Measurements from ENCODE around the gene MYBPH. TPM values are rescaled to one million over a fixed set of nuclear protein-coding genes. Genes with fewer than 3 reads are reported as not detected.

Gene MYBPH
- total RNA-seq, 2 donors from 2014 or later, result not detected

- no peaks in the 10 kb centered on the region for H3K9me3 ChIP-seq
- H3K27me3 ChIP-seq (replicated peaks; ENCODE audit: insufficient read depth), result no peaks in the 10 kb centered on the region
- TF ChIP-seq CTCF (IDR thresholded peaks at IDR 0.05), result no peak
- DNase-seq (ENCODE audit: low spot score) (no peak), ATAC-seq (ENCODE audit: insufficient number of reproducible peaks, low FRiP score, low read depth) (no peak)
- no peak overlapping the region for H3K27ac ChIP-seq
- no peak overlapping the region for H3K4me3 ChIP-seq
- peaks cover 9 to 10% of the 10 kb centered on the region in 2 donors for H3K4me1 ChIP-seq (ENCODE audit: control insufficient read depth in 1 of 2, low read depth in 2 of 2)
- H3K36me3 ChIP-seq, result no peaks in the 10 kb centered on the region
Observed at GRCh38 chr1:203200916-203201315, 25.3 kb upstream of the MYBPH start.

- DNase-seq (ENCODE audit: low spot score), result no peak
- no peaks in the 10 kb centered on the region for H3K27me3 ChIP-seq (replicated peaks; ENCODE audit: insufficient read depth)
- no peak for TF ChIP-seq CTCF (IDR thresholded peaks at IDR 0.05)
- peak; percentile 69 for ATAC-seq (ENCODE audit: insufficient number of reproducible peaks, low FRiP score, low read depth)
- no peaks in the 10 kb centered on the region for H3K9me3 ChIP-seq
- H3K27ac ChIP-seq, result peak overlapping the region in 1 of 2 donors; percentile 1
- H3K4me1 ChIP-seq (ENCODE audit: control insufficient read depth in 1 of 2, low read depth in 2 of 2), result peaks cover 9 to 10% of the 10 kb centered on the region in 2 donors
- no peaks in the 10 kb centered on the region for H3K36me3 ChIP-seq
- no peak overlapping the region for H3K4me3 ChIP-seq
Observed at GRCh38 chr1:203199816-203200571, 24.4 kb upstream of the MYBPH start.

- Histone ChIP-seq H3K4me1 (ENCODE audit: control insufficient read depth in 1 of 2, low read depth in 2 of 2) (peaks cover 9 to 10% of the 10 kb centered on the region in 2 donors), H3K9me3 (no peaks in the 10 kb centered on the region), H3K27me3 (replicated peaks; ENCODE audit: insufficient read depth) (no peaks in the 10 kb centered on the region), H3K36me3 (no peaks in the 10 kb centered on the region), H3K4me3 (no peak overlapping the region), H3K27ac (peak overlapping the region in 1 of 2 donors; percentile 1)
- TF ChIP-seq CTCF (IDR thresholded peaks at IDR 0.05), result no peak
- no peak for DNase-seq (ENCODE audit: low spot score)
- no peak for ATAC-seq (ENCODE audit: insufficient number of reproducible peaks, low FRiP score, low read depth)
Observed at GRCh38 chr1:203199481-203199815, 23.8 kb upstream of the MYBPH start.

- Histone ChIP-seq H3K36me3 (no peaks in the 10 kb centered on the region), H3K27ac (no peak overlapping the region), H3K27me3 (replicated peaks; ENCODE audit: insufficient read depth) (no peaks in the 10 kb centered on the region), H3K4me3 (no peak overlapping the region), H3K9me3 (no peaks in the 10 kb centered on the region), H3K4me1 (ENCODE audit: control insufficient read depth in 1 of 2, low read depth in 2 of 2) (peaks cover 9 to 10% of the 10 kb centered on the region in 2 donors)
- DNase-seq (ENCODE audit: low spot score) (no peak), ATAC-seq (ENCODE audit: insufficient number of reproducible peaks, low FRiP score, low read depth) (no peak)
- TF ChIP-seq CTCF (IDR thresholded peaks at IDR 0.05), result no peak
Observed at GRCh38 chr1:203199002-203199401, 23.4 kb upstream of the MYBPH start.

- Histone ChIP-seq H3K9me3 (no peaks in the 10 kb centered on the region), H3K4me1 (ENCODE audit: control insufficient read depth in 1 of 2, low read depth in 2 of 2) (peaks cover 9 to 10% of the 10 kb centered on the region in 2 donors), H3K27me3 (replicated peaks; ENCODE audit: insufficient read depth) (no peaks in the 10 kb centered on the region), H3K4me3 (no peak overlapping the region), H3K36me3 (no peaks in the 10 kb centered on the region), H3K27ac (no peak overlapping the region)
- no peak for TF ChIP-seq CTCF (IDR thresholded peaks at IDR 0.05)
- DNase-seq (ENCODE audit: low spot score) (no peak), ATAC-seq (ENCODE audit: insufficient number of reproducible peaks, low FRiP score, low read depth) (no peak)
Observed at GRCh38 chr1:203197625-203198024, 22.0 kb upstream of the MYBPH start.

Measured in thoracic aorta (tissue), 2 donors.